Stimulated activated CD8-positive, alpha-beta memory T cell treated with anti-CD3 and anti-CD28 coated beads, Interleukin-4, amount 100 ng/mL, for 1 hour (primary cell): ENCODE data around the gene ISM2.
"Not testable (repeated sequence)": the region's sequence is repeated elsewhere in the genome, so short reads cannot be mapped to it uniquely, and the experiment has no call there.

Experiments
- DNase-seq, 2 donors: peaks; one replicate each; pipeline ENCODE4 v3.0.0-alpha.2; 2020; ENCODE audit warnings: low read depth in 2 of 2, low spot score in 1 of 2

ISM2 gene

DNA sequence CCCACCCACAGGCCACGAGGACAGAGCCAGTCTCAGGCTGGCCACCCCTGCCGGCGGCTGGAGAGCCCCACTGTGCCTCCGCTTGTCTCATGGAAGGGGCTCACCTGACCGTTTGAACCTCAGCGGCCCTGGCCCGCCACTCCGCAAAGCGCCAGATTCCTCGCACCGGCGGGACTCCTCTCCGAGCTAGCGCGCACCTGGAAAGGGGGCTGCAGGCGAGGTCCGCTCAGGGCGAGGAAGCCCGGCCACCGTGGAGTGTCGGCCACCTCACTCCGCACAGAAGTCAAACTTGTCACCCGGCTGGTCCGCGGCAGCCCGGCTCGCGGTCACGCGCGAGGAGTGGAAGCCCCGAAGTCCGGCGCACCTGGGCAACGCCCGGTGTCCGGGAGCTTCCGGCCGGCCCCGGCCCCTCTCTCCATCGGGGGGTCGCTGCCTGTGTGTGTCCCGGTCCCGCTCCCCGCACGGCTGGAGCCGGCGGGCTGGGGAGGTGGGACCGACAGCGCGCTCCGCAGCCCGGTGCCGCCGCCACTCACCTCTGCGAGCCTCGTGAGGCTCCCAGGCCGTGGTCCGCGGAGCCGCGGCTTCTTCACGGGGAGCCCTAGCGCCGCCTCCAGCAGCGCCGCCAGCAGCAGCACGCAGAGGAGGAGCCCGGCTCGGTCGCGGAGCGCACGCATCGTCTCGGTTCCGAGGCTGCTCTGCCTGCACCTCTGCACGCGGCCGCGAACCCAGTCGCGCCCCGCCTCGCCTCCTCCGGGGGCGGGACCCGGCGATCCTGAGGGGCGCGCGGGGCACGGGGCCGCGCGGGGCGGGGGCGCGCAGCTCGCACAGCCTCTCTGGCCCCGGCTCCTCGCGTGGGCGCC lies at the start of gene ISM2:
TSS of gene ISM2 (minus strand) at position 697 of the 860 bp plus-strand sequence. CDS start at position 674, 23 bp downstream.
- no peak for DNase-seq

- no peak for DNase-seq
Observed at GRCh38 chr14:77547512-77548180, 49.0 kb upstream of the ISM2 start.

DNA sequence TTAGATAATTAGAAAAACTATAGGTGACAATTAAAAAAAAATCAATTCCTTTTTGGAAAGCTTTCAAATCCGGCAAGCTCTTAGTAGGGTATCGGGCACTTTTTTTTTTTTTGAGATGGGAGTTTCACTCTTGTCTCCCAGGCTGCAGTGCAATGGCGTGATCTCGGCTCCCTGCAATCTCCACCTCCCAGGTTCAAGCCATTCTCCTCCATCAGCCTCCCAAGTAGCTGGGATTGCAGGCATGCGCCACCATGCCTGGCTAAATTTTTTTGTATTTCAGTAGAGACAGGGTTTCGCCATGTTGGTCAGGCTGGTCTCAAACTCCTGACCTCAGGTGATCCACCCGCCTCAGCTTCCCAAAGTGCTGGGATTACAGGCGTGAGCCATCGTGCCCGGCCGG lies 46.6 kb upstream of the ISM2 start:
- DNase-seq = not testable (repeated sequence)

- no peak for DNase-seq
Observed at GRCh38 chr14:77544571-77544970, 46.0 kb upstream of the ISM2 start.

- DNase-seq = no peak
Observed at GRCh38 chr14:77543637-77544334, 45.2 kb upstream of the ISM2 start.

DNA sequence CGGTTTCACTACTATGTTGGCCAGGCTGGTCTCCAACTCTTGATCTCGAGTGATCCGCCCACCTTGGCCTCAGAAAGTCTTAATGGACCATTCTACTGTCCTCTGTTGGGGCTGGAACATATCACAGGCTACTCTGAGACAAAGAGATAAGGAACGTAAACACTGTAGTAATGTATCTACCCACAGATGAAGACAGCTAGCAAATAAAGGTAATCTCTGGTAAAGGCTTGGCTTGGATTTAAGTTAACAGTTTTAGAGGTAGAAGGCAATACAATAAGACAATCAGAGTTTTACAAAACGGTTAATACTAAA lies 44.6 kb upstream of the ISM2 start:
- no peak for DNase-seq

- no peak for DNase-seq
Observed at GRCh38 chr14:77542421-77543239, 44.0 kb upstream of the ISM2 start.

DNA sequence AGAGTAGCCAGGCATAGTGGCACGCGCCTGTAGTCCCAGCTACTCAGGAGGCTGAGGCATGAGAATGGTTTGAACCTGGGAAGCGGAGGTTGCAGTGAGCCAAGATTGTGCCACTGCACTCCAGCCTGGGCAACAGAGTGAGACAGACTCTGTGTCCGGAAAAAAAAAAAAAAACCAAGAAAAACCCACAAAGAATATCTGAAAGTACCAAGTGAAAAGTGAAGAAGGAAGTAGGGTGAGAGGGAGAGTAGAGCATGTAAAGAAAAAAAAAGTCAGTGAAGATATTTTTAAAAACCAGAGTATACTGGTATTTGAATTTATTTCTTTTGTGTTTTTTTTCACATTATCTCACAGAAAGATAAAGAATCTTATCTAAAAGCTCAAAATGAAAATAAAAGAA lies 43.3 kb upstream of the ISM2 start:
- DNase-seq = no peak

DNA sequence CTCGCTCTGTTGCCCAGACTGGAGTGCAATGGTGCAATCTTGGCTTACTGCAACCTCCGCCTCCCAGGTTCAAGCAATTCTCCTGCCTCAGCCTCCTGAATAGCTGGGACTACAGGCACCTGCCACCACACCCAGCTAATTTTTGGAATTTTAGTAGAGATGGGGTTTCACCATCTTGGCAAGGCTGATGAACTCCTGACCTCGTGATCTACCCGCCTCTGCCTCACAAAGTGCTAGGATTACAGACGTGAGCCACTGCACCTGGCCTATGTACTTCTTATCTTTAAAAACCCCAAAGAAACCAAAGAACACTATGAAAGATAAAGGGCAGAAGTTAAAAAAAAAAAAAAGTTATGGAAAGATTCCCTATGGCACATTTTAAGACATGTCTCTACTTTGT lies 38.3 kb upstream of the ISM2 start:
- DNase-seq = not testable (repeated sequence)

- DNase-seq = no peak
Observed at GRCh38 chr14:77531071-77531470, 32.5 kb upstream of the ISM2 start.

DNA sequence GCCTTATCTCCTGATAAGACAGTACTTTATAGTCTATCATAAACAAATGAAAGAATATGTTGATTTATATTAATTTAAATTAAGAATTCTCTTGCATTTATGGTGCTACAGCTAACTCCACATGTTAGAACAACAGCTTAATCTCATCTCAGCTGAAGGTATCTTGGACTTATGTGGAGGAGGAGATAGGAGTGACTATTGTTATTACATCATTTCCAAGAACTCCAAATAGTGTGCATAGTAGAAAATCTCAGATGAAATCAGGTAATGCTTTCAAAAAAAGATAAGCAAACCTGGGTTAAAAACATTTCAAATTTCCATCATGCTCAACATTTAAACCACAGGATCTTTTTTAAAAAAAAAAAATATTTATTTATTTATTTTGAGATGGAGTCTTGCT lies 31.3 kb upstream of the ISM2 start:
- DNase-seq = no peak

DNA sequence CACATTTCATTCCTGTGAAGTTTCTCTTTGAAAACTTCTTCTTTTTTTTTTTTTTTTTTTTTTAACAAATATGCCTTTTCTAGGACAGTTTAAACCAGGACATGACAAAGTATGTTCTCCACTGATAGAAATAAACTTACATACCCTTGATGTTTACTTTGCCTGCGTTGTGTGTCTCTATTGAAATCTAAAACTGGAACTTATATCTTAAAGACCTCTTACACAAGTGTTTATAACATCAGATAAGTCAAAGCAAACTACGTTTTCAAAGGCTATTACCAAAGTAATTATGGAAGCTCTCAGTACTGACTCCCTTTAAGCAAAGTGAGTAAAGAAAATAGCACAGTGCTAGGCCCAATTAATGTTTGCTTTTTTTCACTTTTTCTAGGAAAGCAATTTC lies 30.6 kb upstream of the ISM2 start:
- no peak for DNase-seq

DNA sequence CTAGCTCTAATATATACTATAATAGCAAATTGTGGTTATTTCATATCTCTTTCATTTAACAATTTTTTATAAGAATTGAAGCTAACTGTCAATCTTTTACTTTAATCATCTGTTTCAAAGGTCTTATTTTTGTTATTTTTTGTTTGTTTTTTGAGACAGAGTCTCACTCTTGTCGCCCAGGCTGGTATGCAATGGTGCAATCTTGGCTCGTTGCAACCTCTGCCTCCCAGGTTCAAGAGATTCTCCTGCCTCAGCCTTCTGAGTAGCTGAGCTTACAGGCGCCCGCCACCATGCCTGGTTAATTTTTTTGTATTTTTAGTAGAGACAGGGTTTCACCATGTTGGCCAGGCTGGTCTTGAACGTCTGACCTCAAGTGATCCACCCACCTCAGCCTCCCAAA lies 30.1 kb upstream of the ISM2 start:
- not testable (repeated sequence) for DNase-seq

DNA sequence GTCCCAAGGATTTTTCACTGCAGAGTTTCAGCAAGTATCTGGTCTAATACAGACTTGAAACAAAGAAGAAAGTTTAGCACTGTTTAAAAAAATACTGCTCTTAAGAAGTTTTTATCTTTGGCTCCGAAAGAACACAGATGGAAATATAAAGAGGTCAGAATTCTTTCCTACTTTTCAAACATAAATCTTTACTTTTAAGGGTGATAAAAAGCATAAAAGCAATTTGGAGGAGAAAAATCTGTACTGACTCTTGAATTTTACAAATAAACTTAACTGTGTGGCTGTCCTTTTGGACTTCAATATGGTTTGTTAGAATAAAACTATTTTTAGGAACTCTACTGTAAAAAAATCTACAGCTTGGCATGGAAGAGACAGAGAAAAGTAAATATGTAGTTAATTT lies 27.6 kb upstream of the ISM2 start:
- no peak for DNase-seq

DNA sequence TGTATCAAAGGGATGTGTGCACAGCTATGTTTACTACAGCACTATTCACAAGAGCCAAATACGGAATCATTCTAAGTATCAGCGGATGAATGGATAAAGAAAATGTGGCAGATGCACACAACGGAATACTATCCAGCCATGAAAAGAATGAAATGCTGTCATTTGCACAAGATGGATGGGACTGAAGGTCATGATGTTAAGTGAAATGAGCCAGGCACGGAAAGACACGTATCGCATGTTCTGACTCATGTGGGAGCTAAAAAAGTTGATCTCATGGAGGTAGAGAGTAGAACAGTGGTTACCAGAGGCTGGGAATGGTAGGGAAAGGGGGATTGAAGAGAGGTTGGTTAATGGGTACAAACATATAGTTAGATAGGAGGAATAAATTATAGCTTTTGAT lies 25.9 kb upstream of the ISM2 start:
- DNase-seq = no peak

GRCh38 chr14:77523109-77523508 lies 24.5 kb upstream of the ISM2 start:
- DNase-seq = no peak

DNA sequence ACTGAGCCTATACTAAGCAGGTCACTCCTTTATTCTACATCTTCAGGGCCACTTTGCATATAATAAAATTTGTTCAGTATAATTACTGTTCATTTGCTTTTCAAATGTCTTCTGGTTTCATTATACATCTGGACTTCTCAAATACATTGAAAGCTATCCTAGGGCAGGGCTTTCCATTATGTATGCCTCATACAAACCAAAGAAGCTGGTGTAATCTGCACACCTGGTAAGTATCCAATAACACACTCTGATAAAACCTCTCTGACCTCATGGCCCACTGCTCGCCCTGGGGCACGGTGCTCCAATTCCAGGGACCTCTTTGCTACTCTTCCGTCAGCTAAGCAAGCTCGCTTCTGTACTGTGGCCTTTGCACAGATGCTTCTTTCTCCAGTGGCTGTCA lies 21.9 kb upstream of the ISM2 start:
- no peak for DNase-seq

DNA sequence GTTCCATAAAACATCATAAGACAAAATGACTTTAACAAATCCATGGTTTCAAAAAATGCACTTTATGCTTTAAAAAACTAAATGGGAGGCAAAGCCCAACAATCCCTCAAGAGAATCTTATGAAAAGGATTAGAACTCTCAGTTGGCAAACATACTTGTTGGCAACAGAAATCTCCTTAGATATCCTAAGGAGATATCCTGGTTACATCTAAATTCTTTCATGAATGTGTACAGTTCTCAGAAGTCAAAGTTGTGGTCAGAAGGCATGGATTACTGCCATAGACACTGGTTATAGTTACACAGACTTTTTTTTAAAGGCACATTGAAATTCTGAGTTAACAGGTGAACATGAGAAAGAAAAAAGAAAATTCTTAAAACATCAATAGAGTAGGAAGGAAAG lies 17.5 kb upstream of the ISM2 start:
- DNase-seq = no peak

DNA sequence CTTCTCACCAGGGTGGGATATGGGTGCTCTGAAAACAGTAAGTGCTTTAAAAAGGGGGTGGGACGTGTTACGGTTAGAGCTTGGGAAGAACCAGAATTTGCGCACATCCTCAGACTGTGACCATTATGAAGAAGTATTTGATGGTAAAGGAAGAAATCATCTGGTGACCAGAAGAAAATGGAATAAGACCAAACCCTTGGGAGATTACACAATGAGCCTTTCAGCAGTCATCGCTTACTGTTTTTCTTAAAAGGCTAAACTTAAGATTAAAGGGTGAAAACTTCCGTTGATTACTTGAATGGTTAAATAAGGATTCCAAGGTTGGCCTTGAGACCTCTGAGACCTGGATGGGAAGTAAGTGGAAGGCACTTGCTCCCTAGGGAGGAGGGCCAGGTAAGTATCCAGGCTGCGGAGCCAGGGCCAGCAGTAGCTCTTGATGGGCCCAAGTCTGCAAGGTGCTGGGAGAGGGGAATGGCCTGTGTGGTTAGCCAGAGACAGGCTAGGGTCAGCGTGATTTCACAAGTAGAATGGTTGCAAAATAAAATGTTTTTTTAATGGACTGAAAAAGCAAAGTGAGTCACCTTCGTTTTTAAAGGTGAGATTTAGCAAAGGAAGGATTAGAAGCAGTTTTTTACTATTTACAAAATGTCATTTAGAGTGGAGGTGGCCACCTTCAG lies 13.0 kb upstream of the ISM2 start:
- DNase-seq = no peak

DNA sequence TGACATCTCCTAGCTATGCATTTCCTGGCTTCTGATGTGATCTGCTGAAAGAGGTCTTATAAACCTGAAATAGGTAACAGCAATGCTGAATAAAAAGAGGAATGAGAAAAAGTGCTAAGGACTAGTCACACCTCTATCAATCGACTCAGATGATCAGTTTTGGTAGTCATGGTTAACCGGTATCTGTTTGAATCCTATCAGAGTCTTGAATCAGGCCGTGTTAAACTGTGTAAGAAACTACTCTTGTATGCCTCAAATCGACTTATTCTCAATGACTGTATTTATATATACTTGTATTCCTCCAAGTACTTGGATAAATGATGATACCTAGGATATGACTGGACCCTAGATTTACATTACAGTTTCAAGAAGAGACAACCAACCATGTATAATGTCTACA lies 10.8 kb upstream of the ISM2 start:
- no peak for DNase-seq

DNA sequence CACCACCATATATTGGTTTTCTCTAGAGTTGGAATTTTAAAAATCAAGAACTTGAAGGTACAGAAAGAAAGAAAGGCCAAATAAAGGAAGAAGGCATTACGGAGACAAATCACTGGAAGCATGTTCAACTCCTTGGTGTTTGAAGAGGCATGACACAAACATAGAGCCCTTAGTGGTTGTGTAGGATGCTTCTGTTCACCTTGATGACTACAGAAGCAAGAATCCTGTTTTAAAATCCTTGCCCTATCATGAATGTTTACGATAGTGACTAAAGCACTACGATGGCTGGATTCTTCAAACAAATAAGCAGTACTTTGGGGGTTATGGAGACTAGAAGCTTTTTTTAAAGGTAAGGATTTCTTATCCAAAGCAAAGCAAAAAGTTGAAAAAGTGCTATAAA lies 10.3 kb upstream of the ISM2 start:
- DNase-seq = no peak
